HG03060 (cell line): ENCODE data around the gene MPST.

Experiments
- ATAC-seq: cut with Tn5 transposase; IDR thresholded peaks from one replicate; pipeline ENCODE4 v1.9.1; 2021; ENCODE audit warnings: low read depth, moderate number of reproducible peaks; ENCODE audit not compliant: unreplicated experiment

The MPST gene

GRCh38 chr22:37000676-37001534, 18.6 kb upstream of the MPST start:
- ATAC-seq: no peak

GRCh38 chr22:37001826-37002225, 17.7 kb upstream of the MPST start:
- ATAC-seq: no peak

- no peak for ATAC-seq
Measured at GRCh38 chr22:37002633-37003032, 16.9 kb upstream of the MPST start.

- ATAC-seq: no peak
Measured at GRCh38 chr22:37007651-37008050, 11.9 kb upstream of the MPST start.

GRCh38 chr22:37008365-37008764, 11.2 kb upstream of the MPST start:
- ATAC-seq: no peak

GRCh38 chr22:37009490-37009889, 10.1 kb upstream of the MPST start:
- no peak for ATAC-seq

DNA sequence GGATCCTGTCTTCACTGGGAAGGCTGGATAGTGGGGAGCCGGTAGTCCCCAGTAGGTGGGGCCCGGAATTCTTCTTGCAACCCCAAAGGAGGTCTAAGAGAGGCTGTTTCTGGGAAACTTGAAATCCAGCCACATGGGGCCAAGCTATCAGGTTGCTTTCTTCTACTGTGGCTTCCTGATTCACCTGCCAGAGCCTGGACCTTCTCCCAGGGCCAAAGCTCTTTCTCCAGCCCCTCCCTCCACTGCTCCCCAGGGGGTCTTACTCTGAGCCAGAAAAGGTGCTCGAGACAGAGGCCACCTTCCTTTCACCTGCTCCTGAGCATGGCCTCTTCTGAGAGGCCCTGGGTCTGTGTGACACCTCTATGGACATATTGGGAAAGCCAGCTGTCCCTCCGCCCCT, 9.4 kb upstream of the MPST start:
- no peak for ATAC-seq

- ATAC-seq: no peak
Measured at GRCh38 chr22:37010976-37011375, 8.6 kb upstream of the MPST start.

- no peak for ATAC-seq
Measured at GRCh38 chr22:37011472-37011871, 8.1 kb upstream of the MPST start.

DNA sequence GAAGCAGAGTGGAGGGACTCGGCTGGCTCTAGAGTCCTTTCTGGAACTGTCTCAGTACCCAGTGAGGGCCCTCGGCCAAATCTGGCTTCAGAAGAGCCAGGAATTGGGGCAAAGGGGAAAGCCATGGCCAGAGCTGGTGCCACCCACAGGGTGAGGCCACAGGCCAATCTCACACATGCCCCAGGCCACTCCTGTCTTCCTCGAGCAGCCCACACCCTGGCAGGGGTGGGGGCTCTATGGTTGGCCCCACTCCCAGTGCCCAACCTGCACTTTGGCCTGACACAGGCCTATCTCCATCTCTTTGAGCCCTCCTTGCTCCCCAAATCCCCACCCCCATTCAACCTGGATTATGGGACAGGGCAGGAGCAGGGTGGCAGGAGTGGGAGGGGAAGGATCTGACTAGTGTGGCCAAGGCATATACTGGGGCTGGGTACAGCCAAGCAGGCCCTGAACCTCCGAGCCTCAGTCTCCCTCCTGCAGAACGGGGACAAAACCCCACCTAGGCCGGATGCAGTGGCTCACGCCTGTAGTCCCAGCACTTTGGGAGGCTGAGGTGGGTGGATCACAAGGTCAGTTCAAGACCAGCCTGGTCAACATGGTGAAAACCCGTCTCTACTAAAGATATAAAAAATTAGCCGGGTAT, 7.2 kb upstream of the MPST start:
- ATAC-seq: no peak

- ATAC-seq: no peak
Measured at GRCh38 chr22:37012956-37013355, 6.6 kb upstream of the MPST start.

- ATAC-seq: no peak
Measured at GRCh38 chr22:37014415-37014806, 5.1 kb upstream of the MPST start.

- ATAC-seq: no peak
Measured at GRCh38 chr22:37014835-37015586, 4.5 kb upstream of the MPST start.

DNA sequence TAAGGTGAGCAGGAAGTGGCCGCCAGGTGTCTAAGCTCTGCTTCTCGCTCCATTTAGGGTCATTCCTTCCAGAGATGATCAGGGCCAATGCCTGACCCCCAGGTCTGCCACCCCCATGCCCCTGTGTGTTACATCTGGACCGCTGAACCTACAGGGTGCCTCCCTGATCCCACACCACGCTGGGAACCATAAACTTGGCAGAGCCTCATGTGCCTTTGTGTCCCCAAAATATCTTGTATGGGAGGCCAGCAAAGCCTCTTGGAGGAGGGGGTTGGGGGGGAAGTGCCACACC, 4.0 kb upstream of the MPST start:
- ATAC-seq: no peak

DNA sequence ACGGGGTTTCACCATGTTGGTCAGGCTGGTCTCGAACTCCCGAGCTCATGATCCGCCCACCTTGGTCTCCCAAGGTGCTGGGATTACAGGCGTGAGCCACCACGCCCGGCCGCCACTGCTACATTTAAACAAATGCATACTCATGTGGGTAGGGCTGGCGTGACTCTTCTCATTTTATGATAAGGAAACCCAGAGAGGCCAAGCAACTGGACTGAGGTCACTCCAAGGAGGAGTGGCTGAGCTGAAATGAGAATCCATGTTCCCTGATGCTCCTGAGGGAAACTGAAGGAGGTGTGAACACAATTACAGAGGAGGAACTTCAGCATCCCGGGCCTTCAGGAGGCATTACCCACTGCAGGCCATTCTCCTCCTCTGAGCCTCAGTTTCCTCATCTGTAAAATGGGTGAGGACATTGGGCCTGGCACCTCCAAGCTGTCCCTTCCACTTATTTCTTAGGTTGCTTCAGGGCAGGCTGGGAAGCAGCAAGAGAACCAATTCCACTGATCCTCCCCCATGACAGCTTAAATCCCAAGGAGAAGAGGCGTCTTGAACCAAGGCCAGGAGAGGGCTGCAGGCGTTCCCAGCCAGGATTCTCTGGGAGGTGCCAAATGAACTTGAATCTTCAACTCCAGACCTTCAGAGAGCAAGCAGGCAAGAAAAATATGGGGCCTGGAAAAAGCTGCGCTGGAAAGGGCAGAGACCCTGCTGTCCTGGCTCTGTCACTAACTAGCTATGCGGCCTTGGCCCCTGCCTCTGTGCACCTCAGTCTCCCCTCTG, 3.2 kb upstream of the MPST start:
- ATAC-seq: no peak

- no peak for ATAC-seq
Measured at GRCh38 chr22:37017356-37017755, 2.2 kb upstream of the MPST start.

DNA sequence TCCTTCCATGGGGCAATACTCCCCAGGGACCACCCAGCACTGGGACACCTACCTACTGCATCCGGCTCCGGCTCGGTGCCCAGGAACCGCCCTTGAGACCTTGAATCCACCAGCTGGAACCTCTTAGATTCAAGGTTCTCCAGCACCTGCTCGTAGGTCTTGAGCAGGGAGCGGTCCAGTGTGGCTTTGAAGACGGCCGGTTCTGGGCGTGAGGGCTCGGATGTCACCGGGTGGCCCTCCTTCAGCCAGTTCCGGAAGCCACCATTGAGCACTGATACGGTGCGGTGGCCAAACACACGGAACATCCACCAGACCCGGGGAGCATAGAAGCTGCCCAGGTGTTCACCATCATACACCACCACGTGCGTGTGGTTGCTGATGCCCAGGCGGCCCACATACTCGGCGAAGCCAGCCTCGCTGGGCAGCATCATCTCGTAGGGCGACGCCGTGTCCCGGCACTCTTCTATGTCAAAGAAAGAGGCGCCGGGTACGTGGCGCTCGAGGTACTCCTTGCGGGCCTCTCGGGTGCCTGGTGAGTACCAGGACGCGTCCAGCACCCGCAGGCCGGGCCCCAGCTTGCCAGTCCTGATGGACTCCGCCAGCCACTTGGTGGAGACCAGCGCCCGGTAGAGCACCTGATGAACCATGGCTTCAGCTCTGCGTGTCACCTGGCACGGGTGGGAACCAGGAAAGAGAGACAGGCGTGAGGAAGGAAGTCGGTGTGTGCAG, 1.3 kb upstream of the MPST start:
- no peak for ATAC-seq

GRCh38 chr22:37018815-37019308, 680 bp upstream of the MPST start:
- no peak for ATAC-seq

DNA sequence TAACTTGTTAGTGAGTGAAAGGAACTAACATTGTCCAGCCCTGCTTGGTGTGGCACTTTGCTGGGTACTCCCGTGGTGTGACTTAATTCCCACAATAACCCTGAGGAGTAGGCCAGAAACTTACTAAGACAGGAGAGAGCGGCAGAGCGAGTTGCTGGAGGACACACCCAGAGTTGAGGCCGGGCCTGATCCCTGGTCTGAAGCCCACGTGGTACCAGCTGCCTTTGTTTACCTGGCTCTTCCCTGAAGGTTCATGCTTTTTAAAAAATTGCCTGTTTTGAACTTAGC, 594 bp downstream of the MPST start:
- ATAC-seq: no peak

- ATAC-seq: no peak
Measured at GRCh38 chr22:37021041-37021440, 1.5 kb downstream of the MPST start.
